GM12878 (cell line): ENCODE data around the gene ZBTB32. TPM values are rescaled to one million over a fixed set of nuclear protein-coding genes. Genes with fewer than 3 reads are reported as not detected.

ENCODE experiments used
- ATAC-seq: fragments of 200-7000 bp; cut with Tn5 transposase; 3 replicates; pipeline ENCODE4 v1.9.1; 2020; ENCODE audit warnings: mild to moderate bottlenecking, moderate library complexity
- BruUV-seq: library from RNA; stranded (reverse); fragments of 400-500 nt; replicated peaks from 2 replicates; lab custom pipeline; 2021; lab: Mats Ljungman, UMichigan
- CTCF ChIA-PET: fragments of 300-600 bp; sonication (Branson Sonifier 250); formaldehyde crosslinking; extraction: SDS; loops from one replicate; lab custom pipeline; 2021; ENCODE audit warnings: inconsistent platforms; lab: Yijun Ruan, JAX
- POLR2A ChIA-PET: fragments of 350-600 bp; formaldehyde crosslinking; extraction: SDS; loops from one replicate; lab custom pipeline; 2021; ENCODE audit warnings: inconsistent platforms; lab: Charles Lee
- RAD21 ChIA-PET: fragments of 300-600 bp; sonication (Branson Sonifier 250); formaldehyde crosslinking; loops from one replicate; lab custom pipeline; 2023; ENCODE audit warnings: antibody characterized with exemption; ENCODE audit not compliant: unreplicated experiment; lab: Charles Lee
- SMC1A ChIA-PET: fragments of 300-600 bp; sonication (Branson Sonifier 250); formaldehyde crosslinking; loops from one replicate; lab custom pipeline; 2023; ENCODE audit not compliant: unreplicated experiment, uncharacterized antibody; lab: Charles Lee
- DNase-seq: peaks from one replicate; pipeline ENCODE4 v3.0.0-alpha.2; 2011; ENCODE audit warnings: low read depth, low spot score
- FAIRE-seq: peaks from 3 replicates; lab custom pipeline; 2011; peaks lifted over from hg19 to GRCh38; lab: Jason Lieb, UNC
- H2AFZ ChIP-seq: 2 replicates; pipeline ENCODE4 v1.6.0; 2011; ENCODE audit warnings: low read depth, low read length, control low read depth; ENCODE audit not compliant: control insufficient read depth
- H3K27ac ChIP-seq: 2 replicates; pipeline ENCODE4 v1.5.1; 2011; ENCODE audit warnings: control low read depth; ENCODE audit not compliant: control insufficient read depth, insufficient read depth
- H3K27me3 ChIP-seq, 2 experiments: replicated peaks in 1 of 2; 2 replicates each; pipeline versions ENCODE4 v1.6.0 to v1.6.1; 2011; ENCODE audit warnings: low read length in 1 of 2; ENCODE audit not compliant: control insufficient read depth in 2 of 2, insufficient read depth in 2 of 2
- H3K36me3 ChIP-seq, 2 experiments: 2 replicates each; pipeline ENCODE4 v1.5.1; 2011; ENCODE audit warnings: low read length in 1 of 2; ENCODE audit not compliant: control insufficient read depth in 2 of 2, insufficient read depth in 2 of 2
- H3K4me1 ChIP-seq: 2 replicates; pipeline ENCODE4 v1.6.1; 2011; ENCODE audit warnings: mild to moderate bottlenecking, low read length, moderate library complexity, mixed read lengths; ENCODE audit not compliant: control insufficient read depth, insufficient read depth
- H3K4me2 ChIP-seq: 2 replicates; pipeline ENCODE4 v1.6.0; 2011; ENCODE audit warnings: control low read depth; ENCODE audit not compliant: control insufficient read depth, insufficient read depth
- H3K4me3 ChIP-seq: fragments of 200-600 bp; sonication (generic); 2 replicates; pipeline ENCODE4 v1.5.1; 2016
- H3K79me2 ChIP-seq: 2 replicates; pipeline ENCODE4 v1.6.0; 2011; ENCODE audit warnings: low read length; ENCODE audit not compliant: control insufficient read depth, insufficient read depth
- H3K9ac ChIP-seq: 2 replicates; pipeline ENCODE4 v1.8.0; 2011; ENCODE audit warnings: low read length, control low read depth, mixed read lengths; ENCODE audit not compliant: control insufficient read depth, insufficient read depth
- H3K9me3 ChIP-seq: replicated peaks from 3 replicates; pipeline ENCODE4 v1.5.1; 2011; ENCODE audit warnings: mild to moderate bottlenecking, low read length; ENCODE audit not compliant: control insufficient read depth, insufficient read depth
- H4K20me1 ChIP-seq: 2 replicates; pipeline ENCODE4 v1.6.0; 2011; ENCODE audit not compliant: control insufficient read depth, insufficient read depth
- ATF7 ChIP-seq: fragments of 450-650 bp; IDR thresholded peaks from 2 replicates; pipeline ENCODE4 v1.6.1; 2016; ENCODE audit warnings: low read depth, mild to moderate bottlenecking
- DPF2 ChIP-seq: fragments of 450-650 bp; IDR thresholded peaks from 2 replicates; pipeline ENCODE4 v1.6.1; 2017; ENCODE audit warnings: mild to moderate bottlenecking
- FOXK2 ChIP-seq: fragments of 450-650 bp; IDR thresholded peaks from 2 replicates; pipeline ENCODE4 v1.6.1; 2017; ENCODE audit warnings: mild to moderate bottlenecking, moderate library complexity
- HDGF ChIP-seq: fragments of 450-650 bp; IDR thresholded peaks from 2 replicates; pipeline ENCODE4 v1.6.1; 2016; ENCODE audit warnings: antibody characterized with exemption
- IRF5 ChIP-seq: fragments of 450-650 bp; IDR thresholded peaks from 2 replicates; pipeline ENCODE4 v1.6.1; 2017; ENCODE audit warnings: borderline replicate concordance
- MEF2B ChIP-seq: fragments of 450-650 bp; IDR thresholded peaks from 2 replicates; pipeline ENCODE4 v1.6.1; 2018; ENCODE audit warnings: mild to moderate bottlenecking, moderate library complexity; ENCODE audit not compliant: partially characterized antibody, poor library complexity, severe bottlenecking
- NBN ChIP-seq: fragments of 450-650 bp; IDR thresholded peaks from 2 replicates; pipeline ENCODE4 v1.6.1; 2016
- NR2F1 ChIP-seq: fragments of 450-650 bp; conservative IDR thresholded peaks from 2 replicates; pipeline ENCODE4 v1.6.1; 2017; ENCODE audit warnings: mild to moderate bottlenecking
- RBBP5 ChIP-seq: fragments of 200-600 bp; sonication (generic); conservative IDR thresholded peaks from 2 replicates; pipeline ENCODE4 v1.6.1; 2016
- RCOR1 ChIP-seq: conservative IDR thresholded peaks from 2 replicates; pipeline ENCODE4 v1.6.1; 2012; ENCODE audit warnings: low read depth, low read length, improper control_type of control experiment
- TAF1 ChIP-seq: IDR thresholded peaks from 2 replicates; pipeline ENCODE4 v1.6.1; 2011; ENCODE audit warnings: mild to moderate bottlenecking, low read depth, low read length, borderline replicate concordance
- TBL1XR1 ChIP-seq: IDR thresholded peaks from 2 replicates; pipeline ENCODE4 v1.6.1; 2012; ENCODE audit warnings: low read depth, low read length, improper control_type of control experiment
- ZBTB40 ChIP-seq: fragments of 450-650 bp; IDR thresholded peaks from 2 replicates; pipeline ENCODE4 v1.6.1; 2016; ENCODE audit warnings: mild to moderate bottlenecking, moderate library complexity, borderline replicate concordance
- ZNF217 ChIP-seq: fragments of 450-650 bp; IDR thresholded peaks from 2 replicates; pipeline ENCODE4 v1.6.1; 2017; ENCODE audit warnings: antibody characterized with exemption, mild to moderate bottlenecking
- WGBS: methylation state at CpG from one replicate; pipeline ENCODE4 v1.1.6; 2016; ENCODE audit warnings: low lambda C conversion rate; ENCODE audit not compliant: insufficient replicate concordance, insufficient coverage; ENCODE audit errors: missing lambda C conversion rate; 5-methylcytosine and 5-hydroxymethylcytosine counted together
- in situ Hi-C: fragments of 300-500 bp; cut with MboI; formaldehyde crosslinking; loops from 9 replicates; pipeline ENCODE4 v1.14.3; 2018; ENCODE audit warnings: mixed read lengths
- intact Hi-C: fragments of 100-400 bp; cut with micrococcal nuclease; formaldehyde crosslinking; loops from one replicate; pipeline ENCODE4 v1.14.2; 2022; ENCODE audit not compliant: unreplicated experiment
- polyA plus RNA-seq, 11 experiments: library from polyadenylated mRNA; depleted of rRNA in 4 of 11; unstranded in 6 of 11; stranded (reverse) in 5 of 11; fragments of >200 nt; fragmentation: Nextera tagmentation in 4 of 11; fragmentation: Illumina TruSeq in 1 of 11; extraction: Ambion mirVana in 4 of 11; extraction: Trizol in 1 of 11; gene quantifications; 1 replicate in 1 of 11; 2 replicates in 10 of 11; pipeline versions ENCODE4 v1.2.1 to v1.2.3, GENCODE V29; 2011 to 2016; ENCODE audit warnings: inconsistent platforms in 2 of 11, missing spikeins in 2 of 11, low read depth in 1 of 11
- total RNA-seq, 4 experiments: library from RNA; depleted of rRNA in 3 of 4; stranded (reverse); fragments of >200 nt in 3 of 4; fragmentation: Illumina TruSeq in 1 of 4; extraction: Trizol in 1 of 4; gene quantifications; 2 replicates each; pipeline versions ENCODE4 v1.2.1 to v1.2.3, GENCODE V29; 2013 to 2021

The ZBTB32 gene
- total and polyA plus RNA-seq, 10 of the 15 experiments (the other 5 are each of a cell fraction or from before 2014, with no cell fraction given) = 1.0 to 46.7 (median 16.0) TPM

GRCh38 chr19:35754370-35755130 is 50.2 kb downstream of the ZBTB32 start:
- Histone ChIP-seq H3K27ac (no peak overlapping the region), H3K27me3 (no peaks in the 10 kb centered on the region), H3K4me2 (no peak overlapping the region), H2AFZ (no peak overlapping the region), H3K9me3 (no peaks in the 10 kb centered on the region), H4K20me1 (no peaks in the 10 kb centered on the region), H3K9ac (no peak overlapping the region), H3K4me1 (peaks cover 15% of the 10 kb centered on the region), H3K4me3 (no peak overlapping the region), H3K79me2 (peaks cover 11% of the 10 kb centered on the region), H3K36me3 (peaks cover 0 to 2% of the 10 kb centered on the region in 2 experiments; a peak in 2 of 4 replicates)
- no peak for ATAC-seq
- ChIA-PET POLR2A (no interaction called here), RAD21 (no interaction called here), SMC1A (no interaction called here), CTCF (no interaction called here)
- intact Hi-C loops = no loop called here
- 79% methylated on average over 12 of the region's 13 CpGs for WGBS
- no peak for TF ChIP-seq DPF2
- TF ChIP-seq TBL1XR1 = no peak
- TF ChIP-seq HDGF = no peak
- TF ChIP-seq RBBP5 = no peak
- no peak for TF ChIP-seq NBN
- no peak for TF ChIP-seq ZNF217
- TF ChIP-seq TAF1 = no peak
- no peak for TF ChIP-seq FOXK2
- no peak for TF ChIP-seq IRF5
- TF ChIP-seq NR2F1 = no peak
- TF ChIP-seq RCOR1 = no peak
- TF ChIP-seq ATF7 = no peak
- no peak for TF ChIP-seq ZBTB40
- TF ChIP-seq MEF2B = no peak
- no TSS peak for BruUV-seq
- no peak for DNase-seq
- no peak for FAIRE-seq
- in situ Hi-C loops = no loop called here
